ENCODE data around the gene SLC4A1. TPM values are rescaled to one million over a fixed set of nuclear protein-coding genes. Genes with fewer than 3 reads are reported as not detected.

SLC4A1 gene
- total and polyA plus RNA-seq, 2 experiments from 2014 or later = not detected

DNA sequence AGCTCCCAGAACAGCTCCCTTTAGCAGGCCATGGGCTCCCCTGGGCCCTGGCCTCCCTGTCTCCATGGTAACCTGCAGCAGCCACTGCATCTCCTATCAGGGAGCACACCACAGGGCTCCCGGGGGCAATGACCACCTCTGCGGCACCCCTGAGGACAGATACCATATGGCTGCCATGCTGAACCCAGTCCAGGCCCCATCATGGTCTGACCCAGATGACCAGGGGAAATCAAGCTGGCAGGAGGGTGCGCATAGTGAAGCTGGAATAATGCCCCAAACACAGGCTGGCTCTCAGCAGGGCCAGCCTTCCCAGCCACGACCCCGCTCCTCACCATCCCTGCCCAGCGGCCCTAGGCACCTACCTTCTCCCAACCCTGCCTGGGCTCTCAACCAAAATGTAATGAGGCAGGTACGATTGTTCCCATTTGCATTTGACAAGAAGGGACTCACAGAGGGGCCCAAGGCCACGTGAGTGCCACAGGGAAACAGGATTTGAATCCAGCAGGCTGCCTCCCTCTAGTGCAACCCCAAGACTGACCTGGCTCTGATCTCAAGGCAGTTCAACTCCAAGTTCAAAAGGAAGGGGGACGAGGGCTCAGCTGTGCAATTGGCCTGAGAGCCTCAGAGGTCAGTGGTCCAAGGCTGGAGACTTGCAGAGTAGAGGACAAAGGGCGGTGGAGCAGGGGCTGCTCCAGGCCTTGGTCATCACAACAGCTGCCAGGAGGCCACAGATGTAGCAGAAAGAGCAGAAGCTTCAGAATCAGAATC, 42.9 kb upstream of the SLC4A1 start:
- ATAC-seq = no peak
- Histone ChIP-seq H2AFZ (no peak overlapping the region), H4K20me1 (replicated peaks; ENCODE audit: insufficient read depth) (0 out of 2 replicates have a peak, but pooled peaks cover 3% of the 10 kb centered on the region), H3K4me3 (no peak overlapping the region), H3K4me2 (peak overlapping the region; percentile 68), H3K9me2 (ENCODE audit: insufficient read depth) (no peaks in the 10 kb centered on the region), H3F3A (replicated peaks; ENCODE audit: low read depth) (peaks cover 16% of the 10 kb centered on the region; the same call in 1 of the 2 replicates), H3K27ac (ENCODE audit: low read depth) (no peak overlapping the region), H3K36me3 (ENCODE audit: insufficient read depth) (no peaks in the 10 kb centered on the region), H3K79me2 (replicated peaks; ENCODE audit: insufficient read depth) (no peaks in the 10 kb centered on the region), H3K27me3 (ENCODE audit: insufficient read depth) (peaks cover 22% of the 10 kb centered on the region), H3K4me1 (ENCODE audit: insufficient read depth) (peaks cover 21% of the 10 kb centered on the region; the same call in 1 of the 2 replicates)
- Mint-ChIP-seq H3K27me3 (ENCODE audit: insufficient read depth, low read depth, poor library complexity) (peaks cover 38% of the 10 kb centered on the region), H3K27ac (no peak overlapping the region), H3K4me3 (peak overlapping the region; percentile 24; the same call in 1 of the 3 replicates), H3K4me1 (peaks cover 52% of the 10 kb centered on the region), H3K36me3 (ENCODE audit: low read depth) (no peaks in the 10 kb centered on the region), H3K9me3 (no peaks in the 10 kb centered on the region; the same call in 2 of the 3 replicates)
- no peak for TF ChIP-seq STAT1 (IDR thresholded peaks at IDR 0.05; ENCODE audit: unreplicated experiment)
- no peak for TF ChIP-seq ZNF331 (CRISPR knock-in tag; IDR thresholded peaks at IDR 0.05; ENCODE audit: low read depth)
- TF ChIP-seq, protein P1, sequence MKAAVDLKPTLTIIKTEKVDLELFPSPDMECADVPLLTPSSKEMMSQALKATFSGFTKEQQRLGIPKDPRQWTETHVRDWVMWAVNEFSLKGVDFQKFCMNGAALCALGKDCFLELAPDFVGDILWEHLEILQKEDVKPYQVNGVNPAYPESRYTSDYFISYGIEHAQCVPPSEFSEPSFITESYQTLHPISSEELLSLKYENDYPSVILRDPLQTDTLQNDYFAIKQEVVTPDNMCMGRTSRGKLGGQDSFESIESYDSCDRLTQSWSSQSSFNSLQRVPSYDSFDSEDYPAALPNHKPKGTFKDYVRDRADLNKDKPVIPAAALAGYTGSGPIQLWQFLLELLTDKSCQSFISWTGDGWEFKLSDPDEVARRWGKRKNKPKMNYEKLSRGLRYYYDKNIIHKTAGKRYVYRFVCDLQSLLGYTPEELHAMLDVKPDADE (IDR thresholded peaks at IDR 0.05) = no peak
- no peak for TF ChIP-seq REST (IDR thresholded peaks at IDR 0.05; ENCODE audit: unreplicated experiment)
- TF ChIP-seq EZH2 (IDR thresholded peaks at IDR 0.05; ENCODE audit: low read depth, unreplicated experiment) = no peak
- TF ChIP-seq CREB1 (CRISPR knock-in tag; IDR thresholded peaks at IDR 0.05; ENCODE audit: low read depth) = no peak
- TF ChIP-seq POLR2AphosphoS5 (IDR thresholded peaks at IDR 0.05; ENCODE audit: low read depth) = no peak
- no peak for TF ChIP-seq ZNF462 (CRISPR knock-in tag; IDR thresholded peaks at IDR 0.05)
- TF ChIP-seq JUNB (IDR thresholded peaks at IDR 0.05; ENCODE audit: unreplicated experiment) = no peak
- TF ChIP-seq EZH2phosphoT487 (IDR thresholded peaks at IDR 0.05; ENCODE audit: unreplicated experiment) = no peak
- DNase-seq (ENCODE audit: low spot score) = no peak

Measured in GM23338 (cell line).